Lung (tissue), 12 donors: ENCODE results near the gene BEST1. TPM values are rescaled to one million over a fixed set of nuclear protein-coding genes. Genes with fewer than 3 reads are reported as not detected.

Experiments used
- ATAC-seq: fragments of 200-7000 bp; cut with Tn5 transposase; one replicate; pipeline ENCODE4 v1.9.1; 2020; ENCODE audit warnings: moderate number of reproducible peaks; ENCODE audit not compliant: insufficient read depth, low FRiP score
- DNase-seq, 3 donors: peaks; one replicate each; pipeline ENCODE4 v3.0.0-alpha.2; 2013 to 2017
- H3K27ac ChIP-seq, 2 donors: one replicate each; pipeline ENCODE4 v1.5.1; 2013; ENCODE audit warnings: mild to moderate bottlenecking in 2 of 2, moderate library complexity in 2 of 2, control low read depth in 1 of 2, inconsistent platforms in 1 of 2, low read depth in 1 of 2, low read length in 1 of 2
- H3K27me3 ChIP-seq, 3 donors: one replicate each; pipeline ENCODE4 v1.5.1; 2013; ENCODE audit warnings: low read length in 2 of 3; ENCODE audit not compliant: control insufficient read depth in 3 of 3, insufficient read depth in 3 of 3
- H3K36me3 ChIP-seq, 4 donors: one replicate each; pipeline ENCODE4 v1.5.1; 2013; ENCODE audit warnings: low read length in 4 of 4, mild to moderate bottlenecking in 1 of 4, moderate library complexity in 1 of 4; ENCODE audit not compliant: control insufficient read depth in 4 of 4, insufficient read depth in 4 of 4
- H3K4me1 ChIP-seq, 5 donors: one replicate each; pipeline ENCODE4 v1.5.1; 2013; ENCODE audit warnings: low read length in 5 of 5, mild to moderate bottlenecking in 2 of 5, moderate library complexity in 1 of 5; ENCODE audit not compliant: control insufficient read depth in 5 of 5, insufficient read depth in 5 of 5
- H3K4me3 ChIP-seq: one replicate; pipeline ENCODE4 v1.5.1; 2013; ENCODE audit warnings: mild to moderate bottlenecking, control low read depth, moderate library complexity
- H3K9ac ChIP-seq, 2 donors: one replicate each; pipeline ENCODE4 v1.5.1; 2013; ENCODE audit warnings: low read length in 2 of 2, control low read depth in 1 of 2; ENCODE audit not compliant: insufficient read depth in 1 of 2
- H3K9me3 ChIP-seq, 4 donors: one replicate each; pipeline ENCODE4 v1.5.1; 2013; ENCODE audit warnings: low read length in 3 of 4, mild to moderate bottlenecking in 1 of 4, moderate library complexity in 1 of 4; ENCODE audit not compliant: control insufficient read depth in 4 of 4, insufficient read depth in 3 of 4
- WGBS, 2 donors: extraction: QIAGEN DNeasy Blood & Tissue Kit; methylation state at CpG; one replicate each; pipeline ENCODE4 v1.1.7; 2013; 5-methylcytosine and 5-hydroxymethylcytosine counted together
- polyA plus RNA-seq, 2 donors: library from polyadenylated mRNA; stranded (reverse); fragments of 200-250 nt; gene quantifications; one replicate each; pipeline ENCODE4 v1.2.1, GENCODE V29; 2013
- total RNA-seq, 2 donors: library from RNA; depleted of rRNA in 1 of 2; stranded (reverse); fragments of >200 nt in 1 of 2; gene quantifications; one replicate each; pipeline ENCODE4 v1.2.1, GENCODE V29; 2014 to 2021
- TF ChIP-seq, protein P1 (sequence below): IDR thresholded peaks from 2 replicates; pipeline ENCODE4 v1.5.1; 2012; ENCODE audit warnings: mild to moderate bottlenecking; ENCODE audit errors: control extremely low read depth, extremely low read depth
- donor health status: control.
- donor health status: control.
- donor health status: Bipolar disorder and iron deficiency.
- donor health status: healthy.
- donor health status: DM: yes; HTN: yes; CAD: no.

Gene BEST1
- total and polyA plus RNA-seq, 4 donors: 4.9 to 27.3 (median 11.3) TPM

DNA sequence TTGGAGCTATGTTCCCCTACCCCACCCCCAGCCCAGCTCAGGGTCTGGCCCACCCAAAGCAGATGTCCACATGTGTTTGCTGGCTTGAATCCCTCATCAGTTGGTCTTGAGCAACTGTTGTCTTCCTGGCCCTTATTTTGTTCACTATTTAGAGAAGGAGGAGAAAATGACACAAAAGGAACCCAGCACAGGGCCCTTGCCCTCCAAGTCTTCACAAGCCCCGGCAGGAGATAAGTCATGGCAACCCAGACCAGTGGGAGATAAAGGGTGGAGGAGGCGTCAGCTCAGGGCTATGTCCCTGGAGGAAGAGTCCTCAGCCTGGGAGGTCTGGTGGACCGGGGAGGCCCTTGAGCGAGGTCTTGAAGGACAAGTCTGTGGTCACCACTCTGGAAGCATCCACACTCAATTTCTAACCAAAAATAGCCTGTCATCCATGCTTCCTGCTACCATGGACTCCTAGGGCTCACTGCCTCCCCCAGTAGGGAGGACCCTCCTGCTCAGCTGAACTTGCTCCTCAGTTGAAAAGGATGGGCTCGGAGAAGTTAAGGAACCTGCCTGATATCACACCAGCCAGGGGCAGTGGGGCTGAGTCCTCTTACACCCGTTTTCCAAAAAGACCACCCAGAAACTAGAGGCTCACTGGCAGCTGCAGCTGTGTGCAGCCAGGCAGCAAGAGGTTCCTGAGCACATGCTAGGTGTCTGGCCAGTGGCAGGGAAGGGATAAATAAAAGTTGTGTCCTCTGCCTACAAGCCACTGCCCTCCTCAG lies 31.0 kb upstream of the BEST1 start:
- H3K27ac ChIP-seq: peak overlapping the region; percentile 37 to 42
- H3K9ac ChIP-seq: no peak overlapping the region
- WGBS, 2 donors: 75 to 77% methylated on average over 6 of the region's 6 CpGs
- no peaks in the 10 kb centered on the region for H3K36me3 ChIP-seq
- no peak for ATAC-seq
- DNase-seq: peak in 1 of 3 donors; percentile 58
- H3K9me3 ChIP-seq: no peaks in the 10 kb centered on the region
- peaks cover 5 to 33% (median 19%) of the 10 kb centered on the region in 5 donors for H3K4me1 ChIP-seq
- H3K27me3 ChIP-seq: peaks cover 0 to 18% (median 0%) of the 10 kb centered on the region in 3 donors
- H3K4me3 ChIP-seq: no peak overlapping the region
- TF ChIP-seq, protein P1, sequence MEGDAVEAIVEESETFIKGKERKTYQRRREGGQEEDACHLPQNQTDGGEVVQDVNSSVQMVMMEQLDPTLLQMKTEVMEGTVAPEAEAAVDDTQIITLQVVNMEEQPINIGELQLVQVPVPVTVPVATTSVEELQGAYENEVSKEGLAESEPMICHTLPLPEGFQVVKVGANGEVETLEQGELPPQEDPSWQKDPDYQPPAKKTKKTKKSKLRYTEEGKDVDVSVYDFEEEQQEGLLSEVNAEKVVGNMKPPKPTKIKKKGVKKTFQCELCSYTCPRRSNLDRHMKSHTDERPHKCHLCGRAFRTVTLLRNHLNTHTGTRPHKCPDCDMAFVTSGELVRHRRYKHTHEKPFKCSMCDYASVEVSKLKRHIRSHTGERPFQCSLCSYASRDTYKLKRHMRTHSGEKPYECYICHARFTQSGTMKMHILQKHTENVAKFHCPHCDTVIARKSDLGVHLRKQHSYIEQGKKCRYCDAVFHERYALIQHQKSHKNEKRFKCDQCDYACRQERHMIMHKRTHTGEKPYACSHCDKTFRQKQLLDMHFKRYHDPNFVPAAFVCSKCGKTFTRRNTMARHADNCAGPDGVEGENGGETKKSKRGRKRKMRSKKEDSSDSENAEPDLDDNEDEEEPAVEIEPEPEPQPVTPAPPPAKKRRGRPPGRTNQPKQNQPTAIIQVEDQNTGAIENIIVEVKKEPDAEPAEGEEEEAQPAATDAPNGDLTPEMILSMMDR: no peak

- no peak overlapping the region for H3K4me3 ChIP-seq
- WGBS, 2 donors: 76 to 90% methylated on average over 13 of the region's 13 CpGs
Observed at GRCh38 chr11:61919705-61920631, 30.2 kb upstream of the BEST1 start.

DNA sequence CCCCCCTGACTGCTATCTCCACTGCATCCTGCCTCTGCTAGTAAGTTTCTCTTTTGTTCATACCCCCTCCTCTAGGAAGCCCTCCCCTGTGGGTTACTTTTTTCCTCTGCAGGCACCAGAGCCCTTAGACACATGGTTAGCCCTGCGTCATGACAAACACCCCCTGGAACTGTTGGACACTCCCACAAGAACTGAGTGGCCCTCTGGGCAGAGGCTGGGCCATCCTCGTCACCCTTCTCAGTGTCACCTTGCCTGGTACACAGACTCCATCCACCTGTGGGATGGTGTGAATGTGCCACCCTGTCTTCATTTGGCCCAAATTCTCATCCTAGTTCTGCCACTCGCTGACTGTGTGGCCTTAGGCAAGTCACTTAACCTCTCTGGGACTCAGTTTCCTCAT lies 28.7 kb upstream of the BEST1 start:
- Histone ChIP-seq H3K9me3 (no peaks in the 10 kb centered on the region), H3K36me3 (no peaks in the 10 kb centered on the region), H3K4me1 (peaks cover 5 to 34% (median 19%) of the 10 kb centered on the region in 5 donors), H3K9ac (no peak overlapping the region), H3K27ac (no peak overlapping the region), H3K27me3 (peaks cover 0 to 18% (median 0%) of the 10 kb centered on the region in 3 donors), H3K4me3 (no peak overlapping the region)
- WGBS, 2 donors: 84 to 86% methylated on average over 3 of the region's 3 CpGs
- DNase-seq: no peak
- no peak for ATAC-seq
- TF ChIP-seq, protein P1: no peak

More at GRCh38 chr11:61919705-61920631, 30.2 kb upstream of the BEST1 start:
- DNase-seq: no peak
- Histone ChIP-seq H3K9me3 (no peaks in the 10 kb centered on the region), H3K27me3 (peaks cover 0 to 18% (median 0%) of the 10 kb centered on the region in 3 donors), H3K36me3 (no peaks in the 10 kb centered on the region), H3K4me1 (peaks cover 5 to 34% (median 19%) of the 10 kb centered on the region in 5 donors), H3K9ac (no peak overlapping the region), H3K27ac (peak overlapping the region in 1 of 2 donors; percentile 37)
- TF ChIP-seq, protein P1: no peak
- ATAC-seq: no peak
